Mesothelial cell of epicardium (in vitro differentiated cells): ENCODE measurements around the gene ZNF362. TPM values are rescaled to one million over a fixed set of nuclear protein-coding genes. Genes with fewer than 3 reads are reported as not detected.

Experiments used
- DNase-seq, 2 experiments: peaks; one replicate each; pipeline ENCODE4 v3.0.0; 2021; ENCODE audit warnings: low spot score in 2 of 2; ENCODE audit not compliant: unreplicated experiment in 2 of 2
- H3K27ac Mint-ChIP-seq: 2 replicates; pipeline ENCODE4 v1.8.0; 2021; ENCODE audit warnings: mixed read lengths
- H3K27me3 Mint-ChIP-seq: 2 replicates; pipeline ENCODE4 v1.8.0; 2021; ENCODE audit warnings: low read depth, mixed read lengths
- H3K36me3 Mint-ChIP-seq: 2 replicates; pipeline ENCODE4 v1.8.0; 2021; ENCODE audit warnings: mixed read lengths
- H3K4me1 Mint-ChIP-seq: 2 replicates; pipeline ENCODE4 v1.8.0; 2021; ENCODE audit warnings: mixed read lengths
- H3K4me3 Mint-ChIP-seq: 2 replicates; pipeline ENCODE4 v1.8.0; 2021; ENCODE audit warnings: mild to moderate bottlenecking, moderate library complexity, mixed read lengths
- H3K9me3 Mint-ChIP-seq: 2 replicates; pipeline ENCODE4 v1.8.0; 2021; ENCODE audit warnings: mixed read lengths
- total RNA-seq: library from RNA; stranded (reverse); gene quantifications from 3 replicates; pipeline ENCODE4 v1.2.1, GENCODE V29; 2021
- TF ChIP-seq, protein P1 (sequence below): fragments of 200-600 bp; sonication (generic); IDR thresholded peaks from one replicate; pipeline ENCODE4 v1.5.0; 2021; ENCODE audit warnings: antibody characterized with exemption; ENCODE audit not compliant: unreplicated experiment

ZNF362 gene
- total RNA-seq, 1 donor from 2014 or later = 114 TPM

DNA sequence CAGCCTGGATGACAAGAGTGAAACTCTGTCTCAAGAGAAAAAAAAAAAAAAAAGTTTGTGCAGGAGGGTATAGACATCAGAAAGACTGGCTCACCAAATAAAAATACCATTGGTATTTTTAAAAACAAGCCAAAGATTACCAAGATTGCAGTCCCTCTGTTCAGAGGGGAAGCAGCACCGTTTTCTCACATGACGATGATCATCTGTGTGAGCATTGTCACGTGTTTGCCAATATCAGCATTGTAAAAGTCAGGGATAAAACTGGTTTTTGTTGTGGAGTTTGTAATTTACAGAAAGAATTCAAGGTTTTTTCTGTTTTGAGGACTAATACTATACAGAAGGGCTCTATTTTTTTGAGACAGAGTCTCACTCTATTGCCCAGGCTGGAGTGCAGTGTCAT, 26.5 kb downstream of the ZNF362 start:
- Mint-ChIP-seq H3K27ac (no peak overlapping the region), H3K36me3 (peaks cover 36% of the 10 kb centered on the region)

DNA sequence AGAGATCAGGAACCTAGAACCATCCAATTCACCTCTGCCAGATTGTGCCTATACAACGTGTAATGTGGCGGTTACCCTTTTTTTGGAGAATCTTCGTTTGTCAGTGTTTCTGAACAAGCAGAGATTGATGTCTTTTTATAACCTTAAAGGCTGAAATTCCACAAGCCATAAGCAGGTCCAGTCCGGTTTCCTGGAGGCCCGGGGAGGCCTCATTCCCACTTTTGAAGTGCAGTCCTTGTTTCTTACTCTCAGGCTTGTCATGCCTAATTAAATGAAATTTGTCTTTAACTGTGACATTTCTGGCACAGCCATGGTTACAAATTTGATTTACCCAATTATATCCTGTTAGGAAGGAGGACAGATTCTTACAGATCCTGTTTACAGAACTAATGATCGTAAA, 27.8 kb downstream of the ZNF362 start:
- Mint-ChIP-seq H3K9me3 (no peaks in the 10 kb centered on the region), H3K36me3 (peaks cover 38% of the 10 kb centered on the region), H3K4me3 (no peak overlapping the region)

More for the DNA sequence above, 26.5 kb downstream of the ZNF362 start:
- TF ChIP-seq, protein P1, sequence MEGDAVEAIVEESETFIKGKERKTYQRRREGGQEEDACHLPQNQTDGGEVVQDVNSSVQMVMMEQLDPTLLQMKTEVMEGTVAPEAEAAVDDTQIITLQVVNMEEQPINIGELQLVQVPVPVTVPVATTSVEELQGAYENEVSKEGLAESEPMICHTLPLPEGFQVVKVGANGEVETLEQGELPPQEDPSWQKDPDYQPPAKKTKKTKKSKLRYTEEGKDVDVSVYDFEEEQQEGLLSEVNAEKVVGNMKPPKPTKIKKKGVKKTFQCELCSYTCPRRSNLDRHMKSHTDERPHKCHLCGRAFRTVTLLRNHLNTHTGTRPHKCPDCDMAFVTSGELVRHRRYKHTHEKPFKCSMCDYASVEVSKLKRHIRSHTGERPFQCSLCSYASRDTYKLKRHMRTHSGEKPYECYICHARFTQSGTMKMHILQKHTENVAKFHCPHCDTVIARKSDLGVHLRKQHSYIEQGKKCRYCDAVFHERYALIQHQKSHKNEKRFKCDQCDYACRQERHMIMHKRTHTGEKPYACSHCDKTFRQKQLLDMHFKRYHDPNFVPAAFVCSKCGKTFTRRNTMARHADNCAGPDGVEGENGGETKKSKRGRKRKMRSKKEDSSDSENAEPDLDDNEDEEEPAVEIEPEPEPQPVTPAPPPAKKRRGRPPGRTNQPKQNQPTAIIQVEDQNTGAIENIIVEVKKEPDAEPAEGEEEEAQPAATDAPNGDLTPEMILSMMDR = no peak
- Mint-ChIP-seq H3K4me3 (no peak overlapping the region), H3K27me3 (no peaks in the 10 kb centered on the region), H3K9me3 (no peaks in the 10 kb centered on the region), H3K4me1 (peaks cover 9% of the 10 kb centered on the region)
- no peak for DNase-seq

DNA sequence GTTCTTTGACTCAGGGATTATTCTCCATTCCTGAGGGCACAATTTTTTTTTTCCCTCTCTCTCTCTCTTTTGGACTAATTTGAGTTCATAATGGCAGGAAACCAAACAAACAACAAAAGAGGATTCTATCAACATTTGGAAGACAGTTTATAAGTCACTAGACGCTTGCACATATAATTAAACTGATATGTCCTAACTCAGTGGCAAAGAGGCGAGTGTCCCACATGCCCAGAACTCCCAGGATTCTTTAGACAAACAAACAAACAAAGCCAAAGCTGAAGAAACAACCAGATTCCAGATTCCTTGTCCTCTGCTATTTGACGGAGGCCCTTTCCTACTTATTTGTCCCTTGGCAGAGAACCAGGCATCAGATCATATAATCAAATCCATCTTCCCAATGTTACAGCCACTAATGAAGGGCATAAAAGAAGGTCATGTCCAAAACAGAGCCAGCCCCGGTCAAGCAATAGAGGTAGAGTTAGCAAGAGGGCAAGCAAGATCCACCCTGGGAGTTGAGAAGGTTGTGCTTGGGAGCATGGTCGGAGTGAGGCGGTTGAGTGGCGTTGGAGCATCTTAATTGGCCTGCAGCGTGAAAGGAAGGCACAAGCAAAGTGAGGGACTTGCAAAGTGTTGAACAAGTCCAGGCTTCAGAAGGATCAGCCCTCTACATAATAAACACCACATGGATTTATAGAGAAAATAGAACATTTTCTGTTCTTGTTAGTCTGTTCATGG, 30.3 kb downstream of the ZNF362 start:
- Mint-ChIP-seq H3K4me1 (peaks cover 9% of the 10 kb centered on the region), H3K27ac (peak overlapping the region; percentile 37), H3K4me3 (no peak overlapping the region), H3K9me3 (no peaks in the 10 kb centered on the region), H3K27me3 (no peaks in the 10 kb centered on the region), H3K36me3 (peaks cover 44% of the 10 kb centered on the region)
- DNase-seq = no peak
- TF ChIP-seq, protein P1 = no peak

More for the DNA sequence above, 27.8 kb downstream of the ZNF362 start:
- peaks cover 9% of the 10 kb centered on the region for H3K4me1 Mint-ChIP-seq
- no peaks in the 10 kb centered on the region for H3K27me3 Mint-ChIP-seq
- DNase-seq = no peak
- peak overlapping the region; percentile 76 for H3K27ac Mint-ChIP-seq
- TF ChIP-seq, protein P1 = no peak

DNA sequence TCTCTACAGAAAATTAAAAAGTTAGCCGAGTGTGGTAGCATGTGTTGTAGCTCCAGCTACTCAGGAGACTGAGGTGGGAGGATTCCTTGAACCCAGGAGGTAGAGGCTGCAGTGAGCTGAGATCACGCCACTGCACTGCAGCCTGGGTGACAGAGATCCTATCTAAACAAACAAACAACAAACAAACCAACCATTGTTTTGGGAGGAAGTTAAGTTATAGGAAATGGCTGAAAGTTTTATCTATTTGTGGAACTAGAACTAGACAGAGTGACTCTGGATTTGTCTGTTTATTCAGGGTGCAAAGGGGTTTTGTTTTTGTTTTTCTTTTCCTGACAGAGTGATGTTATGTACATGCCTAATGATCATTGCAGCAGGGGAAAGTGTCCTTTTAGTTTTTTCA, 31.0 kb downstream of the ZNF362 start:
- peak overlapping the region; percentile 20 for H3K27ac Mint-ChIP-seq
- peaks cover 9% of the 10 kb centered on the region for H3K4me1 Mint-ChIP-seq
- TF ChIP-seq, protein P1 = no peak
- no peak overlapping the region for H3K4me3 Mint-ChIP-seq
- no peaks in the 10 kb centered on the region for H3K27me3 Mint-ChIP-seq
- H3K9me3 Mint-ChIP-seq = no peaks in the 10 kb centered on the region
- H3K36me3 Mint-ChIP-seq = peaks cover 37% of the 10 kb centered on the region
- no peak for DNase-seq

DNA sequence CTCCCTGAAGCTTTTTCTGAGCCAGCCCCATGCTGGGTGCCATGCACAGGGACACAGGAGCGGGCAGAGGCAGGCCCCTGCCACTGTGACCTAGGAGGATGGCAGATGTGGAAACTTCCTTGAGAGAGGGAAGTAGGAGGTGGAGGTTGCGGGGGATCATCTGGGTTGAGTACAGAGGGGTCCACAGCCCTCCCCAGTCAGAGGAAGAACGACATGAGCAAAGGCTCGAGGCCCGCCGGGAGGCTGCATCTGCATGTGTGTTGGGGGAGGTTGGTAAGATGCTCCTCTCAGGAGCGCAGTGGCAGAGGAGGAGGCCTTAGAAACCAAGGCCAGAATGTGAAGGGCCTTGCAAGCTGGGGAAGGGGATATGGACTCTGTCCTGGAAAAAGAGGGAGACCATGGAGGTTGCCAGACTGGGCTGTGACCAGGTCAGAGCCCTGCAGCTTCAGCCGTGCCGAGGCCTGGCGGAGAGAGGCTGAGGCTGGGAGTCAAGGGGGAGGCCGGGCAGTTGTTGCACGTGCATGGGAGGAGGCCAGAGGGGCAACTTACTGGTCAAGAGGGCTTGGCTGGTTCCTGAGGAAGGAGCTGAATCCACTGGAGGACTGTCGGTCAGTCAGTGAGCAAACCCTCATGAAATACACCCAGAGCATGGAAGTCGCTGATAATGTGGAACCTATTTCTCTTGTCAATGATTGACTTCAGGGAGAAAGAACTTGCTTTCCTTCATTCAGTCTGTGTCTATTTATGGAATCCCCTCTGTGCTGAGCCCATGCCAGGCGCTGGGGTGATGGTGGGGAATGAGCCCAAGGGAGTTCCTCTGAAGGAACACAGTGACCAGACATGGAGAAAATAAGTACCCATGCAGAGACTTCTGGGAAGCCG, 32.9 kb downstream of the ZNF362 start:
- TF ChIP-seq, protein P1 = no peak
- H3K4me3 Mint-ChIP-seq = no peak overlapping the region
- H3K4me1 Mint-ChIP-seq = peaks cover 2% of the 10 kb centered on the region
- H3K36me3 Mint-ChIP-seq = peaks cover 39% of the 10 kb centered on the region
- H3K9me3 Mint-ChIP-seq = no peaks in the 10 kb centered on the region
- no peaks in the 10 kb centered on the region for H3K27me3 Mint-ChIP-seq
- H3K27ac Mint-ChIP-seq = peak overlapping the region; percentile 25
- no peak for DNase-seq
